HG03342 (cell line): ENCODE results near the gene RAB4A.

Source experiments
- ATAC-seq: cut with Tn5 transposase; IDR thresholded peaks from one replicate; pipeline ENCODE4 v1.9.1; 2021; ENCODE audit warnings: mild to moderate bottlenecking, moderate library complexity; ENCODE audit not compliant: unreplicated experiment

The RAB4A gene

DNA sequence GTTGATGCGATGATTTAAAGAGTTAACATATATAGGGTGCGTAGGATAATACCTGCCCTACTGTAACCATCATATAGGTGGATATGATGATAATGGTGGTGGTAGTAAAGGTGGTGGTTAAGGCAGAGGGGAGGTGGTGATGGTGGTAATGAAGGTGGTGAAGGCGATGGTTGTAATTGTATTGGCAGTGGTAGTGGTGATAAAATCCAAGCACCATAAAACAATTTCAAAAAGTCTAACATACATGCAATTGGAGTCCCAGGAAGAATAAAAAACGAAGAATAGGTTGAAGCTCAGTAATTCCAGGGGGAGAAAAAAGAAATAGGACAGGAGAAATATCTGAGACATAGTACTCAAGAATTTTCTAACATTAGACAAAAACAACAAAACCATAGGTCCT lies 27.3 kb upstream of the RAB4A start:
- no peak for ATAC-seq

DNA sequence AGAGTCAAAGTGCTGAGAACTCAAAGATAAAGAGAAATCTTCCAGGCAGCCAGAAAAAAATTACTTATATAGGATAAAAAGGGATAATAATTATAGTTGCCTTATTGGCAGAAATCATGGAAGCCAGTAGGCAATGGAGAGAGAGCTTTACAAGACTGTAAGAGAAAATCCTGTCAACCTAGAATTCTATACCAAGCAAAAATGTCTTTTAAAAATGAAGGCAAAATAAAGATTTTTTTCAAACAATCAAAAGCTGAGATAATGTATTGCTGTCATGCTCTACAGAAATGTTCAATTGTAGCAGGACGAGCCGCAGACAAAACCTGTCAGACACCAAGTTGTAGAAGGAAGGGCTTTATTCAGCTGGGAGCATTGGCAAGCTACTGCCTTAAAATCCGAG lies 26.8 kb upstream of the RAB4A start:
- no peak for ATAC-seq

DNA sequence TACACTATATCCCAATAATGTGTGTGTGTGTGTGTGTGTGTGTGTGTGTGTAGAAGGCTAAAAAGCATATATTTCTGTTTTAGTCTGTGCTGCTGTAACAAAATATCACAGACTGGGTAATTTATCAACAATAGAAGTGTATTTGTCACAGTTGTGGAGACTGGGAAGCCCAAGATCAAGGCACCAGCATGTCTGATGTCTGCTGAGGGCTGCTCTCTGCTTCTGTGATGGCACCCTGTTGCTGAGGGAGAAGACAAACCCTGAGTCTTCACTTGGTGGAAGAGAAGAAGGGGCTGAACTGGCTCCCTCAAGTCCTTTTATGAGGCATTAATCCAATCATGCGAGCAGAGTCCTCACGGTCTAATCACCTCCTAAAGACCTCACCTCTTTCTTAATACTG lies 23.0 kb upstream of the RAB4A start:
- no peak for ATAC-seq

DNA sequence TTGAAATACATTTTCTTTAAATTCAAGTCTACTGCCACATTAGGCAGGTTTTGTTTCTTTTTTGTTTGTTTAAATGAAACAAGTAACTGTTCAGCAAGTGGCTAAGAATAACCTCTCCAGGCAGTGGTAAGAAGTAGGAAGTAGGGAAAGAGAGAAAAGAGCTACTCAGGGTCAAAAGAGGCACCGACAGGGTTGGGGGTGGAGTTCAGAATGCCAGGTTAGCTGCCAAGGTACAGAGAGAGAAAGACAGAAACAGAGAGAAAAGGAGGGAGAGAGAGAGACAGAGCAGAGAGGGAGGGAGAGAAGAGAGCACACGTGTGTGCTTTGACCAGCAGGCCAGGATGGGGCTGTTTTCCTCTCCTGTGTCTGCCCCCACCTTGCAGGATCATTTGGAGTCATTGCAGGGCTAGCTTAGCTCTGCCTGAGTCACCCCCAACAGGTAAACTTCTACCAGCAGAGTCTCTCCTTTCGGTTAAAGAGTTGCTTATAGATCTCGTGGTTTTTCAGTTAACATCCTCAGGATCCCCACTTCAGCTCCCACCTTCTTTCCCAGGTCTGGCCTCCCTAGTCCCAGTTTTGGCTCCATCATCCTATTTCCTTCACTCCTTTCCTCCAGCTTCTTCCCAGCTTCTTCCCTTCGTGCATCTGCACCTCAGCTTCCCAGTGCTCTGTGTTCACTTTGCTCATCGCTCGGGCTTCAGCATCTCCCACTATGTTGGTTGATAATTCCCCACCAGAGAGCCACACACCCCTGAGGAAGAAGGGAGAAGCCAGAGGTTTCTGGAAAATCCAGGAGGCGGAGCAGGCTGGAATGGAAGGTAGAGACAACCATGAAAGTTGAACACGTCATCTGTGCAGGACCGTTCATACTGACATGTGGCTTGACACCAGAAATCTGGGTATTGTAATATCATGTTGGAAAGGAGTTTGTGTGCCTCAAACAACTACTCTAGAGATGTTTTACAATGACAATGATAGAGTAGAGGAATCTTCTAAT lies 21.8 kb upstream of the RAB4A start:
- ATAC-seq: no peak

DNA sequence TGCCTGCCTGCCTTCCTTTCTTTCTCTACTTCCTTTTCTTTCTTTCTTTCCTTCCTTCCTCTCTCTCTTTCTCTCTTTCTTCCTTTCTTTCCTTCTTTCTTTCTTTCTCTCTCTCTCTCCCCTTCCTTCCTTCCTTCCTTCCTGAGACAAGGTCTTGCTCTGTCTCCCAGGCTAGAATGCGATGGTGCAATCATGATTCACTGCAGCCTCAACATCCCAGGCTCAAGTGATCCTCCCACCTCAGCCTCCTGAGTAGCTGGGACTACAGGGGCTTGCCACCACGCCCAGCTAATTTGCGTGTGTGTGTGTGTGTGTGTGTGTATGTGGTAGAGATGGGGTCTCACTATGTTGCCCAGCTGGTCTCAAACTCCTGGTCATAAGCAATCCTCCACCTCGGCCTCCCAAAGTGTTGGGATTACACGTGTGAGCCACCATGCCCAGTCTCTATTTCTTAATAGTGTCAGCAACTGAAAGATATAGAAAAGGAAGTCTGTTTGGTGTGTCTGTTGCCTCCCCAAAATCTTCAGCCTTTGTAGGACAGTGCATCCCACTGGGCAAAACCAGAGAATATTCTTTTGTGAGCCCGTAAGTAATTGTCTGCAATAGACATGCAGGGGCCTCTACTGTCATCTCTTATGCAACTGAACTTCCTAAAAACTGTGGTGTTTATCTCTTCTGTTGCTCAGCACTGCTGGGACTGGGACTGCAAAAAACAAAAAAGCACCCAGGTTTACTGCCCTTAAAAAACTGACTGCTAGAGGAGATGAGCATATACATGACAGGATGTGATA lies 20.9 kb upstream of the RAB4A start:
- no peak for ATAC-seq

DNA sequence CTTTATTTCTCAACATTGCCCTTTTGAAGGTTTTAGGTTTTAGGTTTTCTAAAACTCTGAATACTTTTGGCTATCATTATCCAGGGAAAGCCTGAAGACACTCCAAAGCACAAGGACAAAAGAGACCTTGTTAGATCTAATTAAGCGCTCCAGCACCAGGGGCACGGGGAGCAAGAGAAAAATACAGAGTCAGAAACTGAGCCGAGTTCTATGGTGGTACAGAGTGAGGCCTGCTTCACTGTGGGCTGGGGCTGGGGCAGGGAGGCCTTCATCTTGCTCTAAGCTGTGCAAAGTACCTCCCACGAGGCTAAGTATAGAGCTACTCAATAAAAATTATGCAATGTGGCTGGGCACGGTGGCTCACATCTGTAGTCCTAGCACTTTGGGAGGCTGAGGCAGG lies 19.7 kb upstream of the RAB4A start:
- ATAC-seq: no peak

DNA sequence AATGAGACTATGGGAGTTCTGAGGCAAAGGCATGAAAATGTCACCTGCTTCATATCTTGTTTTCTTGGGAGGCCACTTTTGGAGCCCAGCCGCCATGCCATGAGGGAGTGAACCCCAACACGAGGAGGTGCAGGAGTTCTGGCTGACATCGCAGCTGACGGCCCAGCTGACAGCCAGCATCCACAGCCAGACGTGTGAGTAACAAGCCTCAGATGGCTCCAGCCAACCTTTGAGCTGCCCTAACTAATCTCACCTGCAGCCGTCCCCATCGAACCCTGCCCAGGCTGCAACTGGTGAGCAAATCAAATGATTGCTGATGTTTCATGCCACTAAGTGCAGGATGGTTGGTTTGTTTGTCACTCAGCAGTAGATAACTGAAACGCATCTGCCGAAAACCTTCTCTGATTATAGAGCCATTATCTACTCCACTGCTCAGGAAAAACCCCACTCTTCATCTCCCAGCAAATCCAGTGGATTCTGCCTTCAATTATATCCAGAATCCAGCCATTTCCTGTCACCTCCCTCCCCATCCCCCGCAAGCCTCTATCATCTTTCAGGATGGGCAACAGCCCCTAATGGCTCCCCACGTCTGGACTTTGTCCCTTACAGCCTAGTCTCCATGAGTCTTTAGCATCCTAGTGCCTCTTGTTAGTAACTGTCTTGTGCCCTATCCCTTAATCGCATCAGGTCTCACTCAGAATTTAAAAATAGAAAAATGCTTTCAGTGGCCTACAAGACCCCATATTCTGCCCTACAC lies 18.5 kb upstream of the RAB4A start:
- no peak for ATAC-seq

DNA sequence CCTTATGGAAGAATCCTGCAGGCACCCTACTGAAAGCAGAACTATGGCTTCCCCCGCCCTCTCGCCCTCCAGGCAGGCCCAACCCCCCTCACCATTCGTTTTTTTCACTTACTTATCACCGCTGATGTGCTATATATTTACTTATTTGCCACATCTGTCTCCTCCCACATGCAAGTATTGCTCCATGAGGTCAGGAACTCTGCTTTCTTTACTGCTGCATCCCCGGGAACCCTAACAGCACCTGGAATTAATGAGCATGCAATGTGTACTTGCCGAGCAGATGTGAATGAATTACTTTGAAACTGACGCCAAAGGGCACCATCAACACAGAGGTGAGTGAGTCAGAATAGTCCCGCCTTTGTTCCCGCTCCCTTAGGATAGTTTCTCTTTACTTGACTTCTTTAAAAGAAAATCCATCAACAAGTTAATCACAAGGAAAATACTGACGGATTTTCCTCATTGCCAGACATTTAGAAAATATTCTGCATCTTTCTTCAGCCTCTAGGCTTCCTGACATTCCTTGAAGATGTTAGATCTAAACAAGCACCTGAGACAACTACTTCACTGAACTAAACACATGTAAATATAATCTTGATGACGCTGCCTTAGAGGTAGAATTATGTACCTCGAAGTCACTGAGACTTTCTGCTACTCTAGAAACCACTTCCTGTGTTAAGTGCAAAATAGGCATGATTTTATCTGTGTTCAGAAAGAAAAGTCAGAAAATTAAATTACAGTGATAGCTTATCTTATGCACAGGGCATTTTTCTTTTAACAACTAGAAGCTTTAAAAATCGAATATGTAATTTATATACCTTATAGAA lies 17.5 kb upstream of the RAB4A start:
- no peak for ATAC-seq

DNA sequence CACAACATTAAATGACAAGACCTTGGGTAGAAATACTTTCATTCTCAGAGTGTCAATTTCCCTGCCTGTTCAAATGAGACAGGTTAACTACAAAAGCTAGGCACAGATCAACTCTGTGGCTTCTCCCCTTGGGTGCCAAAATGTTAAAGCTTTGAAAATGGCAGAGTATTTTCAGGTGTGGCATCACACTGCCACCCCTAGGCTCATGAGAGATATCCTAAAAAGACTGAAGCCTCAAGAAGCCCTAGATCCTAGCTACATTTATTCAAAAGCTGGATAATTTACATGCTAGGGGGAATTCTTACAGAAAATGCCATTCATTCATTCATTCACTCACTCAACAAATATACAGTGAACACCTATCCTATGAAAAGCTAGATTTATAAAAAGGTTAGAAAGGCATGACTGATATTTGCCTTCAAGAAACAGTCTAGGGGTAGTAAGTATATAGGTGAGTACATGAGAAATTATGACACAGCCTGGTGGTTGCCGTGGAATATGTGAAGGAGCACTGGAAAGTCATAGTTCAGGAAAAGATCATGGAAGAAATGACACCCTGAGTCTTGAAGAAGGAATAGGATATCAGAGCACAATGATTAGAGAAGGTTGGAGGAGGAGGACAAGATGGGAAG lies 15.9 kb upstream of the RAB4A start:
- ATAC-seq: no peak

DNA sequence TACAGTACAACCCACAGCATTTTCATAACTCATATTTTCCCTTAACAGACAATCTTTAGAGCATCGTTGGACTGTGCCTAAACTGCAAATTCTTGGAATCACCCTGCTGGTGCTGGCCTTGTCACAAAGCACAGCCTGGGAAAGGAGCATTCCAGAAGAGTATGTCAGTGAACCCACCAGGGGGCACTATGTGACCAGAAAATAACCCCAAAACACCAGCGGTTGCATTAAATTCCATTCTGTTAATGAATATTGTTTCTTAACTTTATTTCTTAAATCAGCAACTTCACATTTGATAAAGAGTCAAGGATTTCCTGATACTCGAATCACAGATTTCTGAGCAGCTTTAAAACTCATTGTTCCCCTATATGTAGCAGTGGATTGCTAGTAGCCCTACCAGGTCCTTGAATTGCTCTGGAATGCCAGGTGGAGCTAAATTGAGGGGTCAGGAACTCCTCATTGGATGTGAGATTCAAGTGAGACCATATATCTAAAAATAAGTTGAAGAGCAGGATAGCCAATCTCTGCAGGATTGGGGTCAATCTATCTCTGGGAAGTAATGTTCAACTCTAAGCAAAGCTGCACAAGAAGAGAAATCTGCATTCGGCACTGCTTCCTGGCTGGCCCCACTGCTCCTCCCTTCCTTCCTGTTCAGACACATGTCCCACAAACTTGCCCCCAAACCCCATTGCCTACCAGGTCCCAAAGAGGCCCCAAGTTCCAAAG lies 12.7 kb upstream of the RAB4A start:
- ATAC-seq: no peak

DNA sequence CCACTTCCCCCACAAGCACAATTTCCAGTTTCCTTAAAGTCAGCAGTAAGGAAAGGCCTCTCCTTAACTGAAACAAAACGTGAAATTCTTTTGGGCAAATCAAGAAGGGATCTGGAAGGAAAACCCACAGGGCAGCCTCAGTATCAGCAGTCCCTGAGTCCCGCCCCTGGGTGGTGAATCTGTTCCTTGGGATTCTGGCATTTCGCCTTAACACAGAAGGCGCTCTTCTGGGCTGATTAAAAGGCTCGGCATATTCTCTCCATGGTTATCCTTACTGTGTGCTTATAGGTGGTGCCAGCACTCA lies 12.2 kb upstream of the RAB4A start:
- no peak for ATAC-seq

DNA sequence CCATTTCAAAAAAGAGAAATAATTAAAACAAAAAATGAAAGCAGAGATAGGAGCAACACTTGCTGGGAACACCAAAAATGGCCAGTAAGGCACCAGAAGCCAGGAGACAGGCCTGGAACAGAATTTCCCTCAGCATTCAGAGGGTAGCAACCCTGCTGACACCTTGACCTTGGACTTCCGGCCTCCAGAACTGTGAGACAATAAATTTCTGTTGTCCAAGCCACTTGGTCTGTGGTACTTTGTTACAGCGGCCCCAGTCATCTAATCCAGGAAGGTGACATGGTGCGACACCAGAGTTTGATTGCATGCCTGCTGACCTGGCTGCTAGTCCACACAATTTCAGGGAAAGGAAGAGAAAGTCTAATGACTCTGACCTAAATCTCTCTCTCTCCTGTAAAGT lies 10.6 kb upstream of the RAB4A start:
- ATAC-seq: no peak

DNA sequence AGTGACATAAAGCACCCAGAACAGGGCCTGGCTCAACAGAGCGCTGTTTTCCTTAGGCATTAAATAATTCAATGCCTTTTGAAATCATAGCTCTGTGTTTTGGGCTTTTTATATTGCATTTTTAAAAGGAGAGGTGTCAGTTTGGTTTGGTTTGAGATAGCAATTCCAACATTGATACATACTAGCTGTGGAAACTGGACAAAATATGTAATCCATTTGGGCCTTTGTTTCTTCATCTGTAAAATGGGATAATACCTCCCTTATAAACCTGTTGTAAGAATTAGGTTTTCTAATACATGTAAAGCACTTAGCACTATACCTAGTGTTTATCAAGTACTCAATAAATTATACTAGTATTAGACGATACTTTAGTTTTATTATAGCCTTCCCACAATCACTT lies 8.7 kb upstream of the RAB4A start:
- ATAC-seq: no peak

DNA sequence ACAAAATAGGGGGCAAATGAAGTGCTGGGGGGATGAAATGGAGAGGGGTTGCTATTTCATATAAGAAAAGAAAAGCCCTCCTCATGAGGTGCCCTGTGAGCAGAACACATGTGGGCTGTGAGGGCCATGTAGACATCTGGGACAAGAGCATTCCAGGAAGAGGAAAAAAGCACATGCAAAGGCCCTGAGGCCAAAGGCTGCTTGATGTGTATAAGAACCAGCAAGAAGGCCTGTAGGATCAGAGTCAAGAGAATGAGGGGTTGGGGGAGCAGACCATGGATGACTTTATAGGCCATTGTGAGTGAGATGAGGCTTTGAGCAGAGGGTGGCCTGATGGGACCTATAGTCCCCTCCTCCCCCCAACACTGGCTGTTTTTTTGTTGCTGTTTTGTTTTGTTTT lies 7.7 kb upstream of the RAB4A start:
- ATAC-seq: no peak

DNA sequence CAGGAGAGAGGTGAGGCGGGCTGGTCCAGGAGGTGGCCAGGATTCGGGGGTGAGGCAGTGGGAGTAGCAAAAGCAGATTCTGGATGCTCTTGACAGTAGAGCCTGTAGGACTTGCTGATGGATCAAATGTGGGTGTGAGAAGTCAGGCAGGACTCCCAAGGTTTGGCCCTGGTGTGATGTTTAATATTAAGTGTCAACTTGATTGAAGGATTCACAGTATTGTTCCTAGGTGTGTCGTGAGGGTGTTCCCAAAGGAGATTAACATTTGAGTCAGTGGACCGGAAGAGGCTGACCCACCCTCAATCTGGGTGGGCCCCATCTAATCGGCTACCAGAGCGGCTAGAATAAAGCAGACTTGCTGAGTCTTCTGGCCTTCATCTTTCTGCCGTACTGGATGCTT lies 6.8 kb upstream of the RAB4A start:
- no peak for ATAC-seq

DNA sequence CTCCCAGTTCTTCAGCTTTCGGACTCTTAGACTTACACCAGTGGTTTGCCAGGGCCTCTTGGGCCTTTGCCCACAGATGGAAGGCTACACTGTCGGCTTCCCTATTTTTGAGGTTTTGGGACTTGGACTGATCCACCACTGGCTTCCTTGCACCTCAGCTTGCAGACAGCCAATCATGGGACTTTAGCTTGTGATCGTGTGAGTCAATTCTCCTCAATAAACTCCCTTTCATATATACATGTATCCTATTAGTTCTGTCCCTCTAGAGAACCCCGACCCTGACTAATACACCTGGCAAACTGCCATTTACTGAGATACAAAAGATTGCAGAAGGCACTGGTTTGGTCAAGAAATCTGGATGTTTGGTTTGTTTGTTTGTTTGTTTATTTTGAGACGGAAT lies 6.4 kb upstream of the RAB4A start:
- ATAC-seq: no peak

DNA sequence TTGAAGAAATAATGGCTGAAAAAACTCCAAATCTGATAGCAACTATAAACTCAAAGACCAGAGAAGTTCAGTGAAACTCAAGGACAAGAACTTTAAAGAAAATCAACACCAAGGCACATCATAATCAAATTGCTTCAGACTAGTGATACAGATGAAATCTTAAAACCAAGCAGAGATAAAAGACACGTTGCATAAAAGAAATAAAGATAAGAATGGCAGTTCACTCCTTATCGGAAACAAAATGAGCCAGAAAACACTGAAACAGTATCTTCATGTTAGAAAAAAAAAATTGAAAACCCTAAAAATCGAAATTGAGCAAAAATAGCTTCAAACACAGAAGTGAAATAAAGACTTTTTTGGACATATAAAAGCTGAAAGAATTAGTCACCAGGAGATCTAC lies 4.6 kb upstream of the RAB4A start:
- ATAC-seq: no peak

DNA sequence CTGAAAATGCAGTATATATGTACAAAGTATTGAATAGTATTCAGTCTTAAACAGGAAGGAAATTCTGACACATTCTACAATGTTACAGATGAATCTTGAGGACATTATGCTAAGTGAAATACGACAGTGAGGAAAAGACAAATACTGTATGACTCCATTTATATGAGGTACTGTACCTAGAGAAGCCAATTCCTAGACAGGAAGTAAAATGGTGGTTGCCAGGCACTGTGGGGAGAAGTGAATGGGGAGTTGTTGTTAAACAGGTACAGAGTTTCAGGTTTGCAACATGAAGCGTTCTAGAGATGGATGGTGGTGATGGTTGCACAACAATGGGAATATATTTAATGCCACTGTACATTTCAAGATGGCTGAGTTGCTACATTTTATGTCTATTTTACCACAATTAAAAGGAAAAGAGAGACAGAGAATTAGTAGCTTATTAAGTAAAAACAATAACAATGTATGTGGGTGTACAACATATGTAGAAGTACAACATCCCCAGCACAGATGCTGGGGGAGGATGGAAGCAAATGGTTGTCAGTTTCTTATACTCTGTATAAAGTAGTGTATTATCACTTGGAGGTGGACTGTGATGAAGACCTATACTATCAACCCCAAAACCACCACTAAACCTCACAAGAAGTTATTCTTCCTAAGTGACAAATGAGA lies 3.9 kb upstream of the RAB4A start:
- no peak for ATAC-seq

DNA sequence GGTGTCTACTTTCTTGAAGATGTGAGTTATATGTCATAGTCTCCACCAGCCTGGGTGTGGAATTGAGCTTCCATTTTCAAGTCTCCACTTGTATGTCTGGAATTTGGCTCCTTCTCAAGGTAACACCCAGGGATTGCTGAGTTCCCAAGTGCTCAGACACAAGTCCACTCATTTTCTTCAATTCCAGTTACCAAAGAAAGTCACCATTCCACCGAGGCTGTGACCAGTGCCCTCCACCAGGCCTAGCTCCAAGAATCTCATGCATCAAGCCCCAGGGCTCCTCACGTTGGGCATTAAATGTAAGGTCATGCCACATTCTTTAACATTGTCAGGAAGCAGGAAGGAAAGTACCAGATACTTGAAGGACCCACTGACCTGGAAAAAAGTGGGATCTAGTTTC lies 2.4 kb upstream of the RAB4A start:
- no peak for ATAC-seq
